HUDEP-2 (cell line): ENCODE data around the gene CACNG6.
"Not testable (repeated sequence)": the region's sequence is repeated elsewhere in the genome, so short reads cannot be mapped to it uniquely, and the experiment has no call there.

Source experiments
- DNase-seq, 76 experiments: peaks; one replicate each; lab custom pipeline; 2025; ENCODE audit not compliant: unreplicated experiment in 76 of 76; lab: John Stamatoyannopoulos, UW

CACNG6 gene, protein sequence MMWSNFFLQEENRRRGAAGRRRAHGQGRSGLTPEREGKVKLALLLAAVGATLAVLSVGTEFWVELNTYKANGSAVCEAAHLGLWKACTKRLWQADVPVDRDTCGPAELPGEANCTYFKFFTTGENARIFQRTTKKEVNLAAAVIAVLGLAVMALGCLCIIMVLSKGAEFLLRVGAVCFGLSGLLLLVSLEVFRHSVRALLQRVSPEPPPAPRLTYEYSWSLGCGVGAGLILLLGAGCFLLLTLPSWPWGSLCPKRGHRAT

DNA sequence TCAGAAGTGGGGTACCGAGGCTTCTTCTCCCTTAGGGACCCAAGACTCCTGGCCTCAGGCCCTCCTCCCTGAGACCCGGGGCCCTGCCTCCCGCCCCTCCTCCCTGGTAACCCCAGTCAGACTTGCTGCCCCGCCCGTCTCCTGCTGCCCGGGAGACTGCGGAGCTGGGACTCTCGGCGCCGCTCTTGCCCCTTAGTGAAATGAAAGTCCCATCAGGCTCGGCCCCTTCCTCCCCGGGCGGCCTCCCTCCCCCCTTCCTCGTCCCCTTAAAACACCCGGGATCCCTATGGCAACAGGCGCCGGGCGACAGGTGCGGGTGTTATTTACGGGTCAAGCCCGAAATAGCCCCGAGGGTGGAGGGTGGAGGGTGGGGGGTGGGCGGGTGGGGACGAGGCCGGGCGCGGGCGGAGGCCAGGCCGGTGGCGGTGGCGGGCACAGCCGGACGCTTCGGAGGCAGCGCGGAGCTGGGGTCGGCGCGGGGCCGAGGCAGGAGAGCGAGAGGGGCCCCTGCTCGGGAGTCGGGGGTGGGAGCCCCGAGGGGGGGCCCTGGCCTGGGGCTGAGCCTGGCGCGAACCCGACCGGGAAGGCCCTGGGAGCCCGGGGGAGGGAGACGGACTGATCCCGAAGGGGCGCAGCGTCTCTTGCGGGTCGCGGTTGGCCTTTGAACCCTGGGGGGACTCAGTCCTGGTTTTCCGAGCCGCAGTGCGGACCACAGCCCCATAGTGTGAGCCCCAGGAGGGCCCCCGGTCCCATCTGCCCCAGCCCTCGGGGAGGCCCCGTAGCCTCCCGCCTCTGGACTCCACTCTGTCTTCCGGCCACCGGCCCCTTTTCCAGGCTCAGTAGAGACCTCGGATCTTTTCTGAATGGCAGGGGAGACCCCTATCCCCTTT is at the start of gene CACNG6:
CACNG6 (plus strand) TSS at position 414 of the 890 bp plus-strand sequence. CDS start 1,241 bp downstream, outside the sequence.
- DNase-seq: no peak

DNA sequence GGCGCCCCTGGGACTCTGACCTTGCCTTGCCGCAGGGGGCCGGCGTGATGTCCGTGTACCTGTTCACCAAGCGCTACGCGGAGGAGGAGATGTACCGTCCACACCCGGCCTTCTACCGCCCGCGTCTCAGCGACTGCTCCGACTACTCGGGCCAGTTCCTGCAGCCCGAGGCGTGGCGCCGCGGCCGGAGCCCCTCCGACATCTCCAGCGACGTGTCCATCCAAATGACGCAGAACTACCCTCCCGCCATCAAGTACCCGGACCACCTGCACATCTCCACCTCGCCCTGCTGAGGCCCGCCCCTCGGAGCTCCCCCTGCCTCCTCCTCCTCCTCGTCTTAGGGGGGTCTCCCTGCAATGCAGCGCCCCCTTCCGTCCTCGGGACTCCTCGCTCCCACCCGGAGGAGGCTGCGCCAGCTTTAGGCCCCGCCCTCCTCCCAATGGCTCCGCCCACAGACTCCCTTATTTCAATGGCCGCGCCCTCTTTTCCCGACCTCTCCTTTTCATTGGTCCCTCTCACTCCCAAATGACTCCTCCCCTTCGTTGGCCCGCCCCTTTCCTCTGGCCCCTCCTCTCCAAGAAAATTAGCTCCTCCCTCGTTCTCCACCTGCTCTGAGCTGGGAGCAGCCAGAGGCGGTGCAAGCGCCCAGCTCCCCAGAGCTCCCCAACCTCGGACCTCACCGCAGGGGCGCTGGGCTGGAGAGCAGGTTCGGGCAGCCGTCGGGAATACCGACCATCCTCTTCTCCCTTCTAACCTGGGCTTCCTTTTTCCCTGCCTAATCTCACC is 49.2 kb upstream of the CACNG6 start:
- DNase-seq: peak in 21 of 76 experiments; percentile 4 to 36 (median 12)

DNA sequence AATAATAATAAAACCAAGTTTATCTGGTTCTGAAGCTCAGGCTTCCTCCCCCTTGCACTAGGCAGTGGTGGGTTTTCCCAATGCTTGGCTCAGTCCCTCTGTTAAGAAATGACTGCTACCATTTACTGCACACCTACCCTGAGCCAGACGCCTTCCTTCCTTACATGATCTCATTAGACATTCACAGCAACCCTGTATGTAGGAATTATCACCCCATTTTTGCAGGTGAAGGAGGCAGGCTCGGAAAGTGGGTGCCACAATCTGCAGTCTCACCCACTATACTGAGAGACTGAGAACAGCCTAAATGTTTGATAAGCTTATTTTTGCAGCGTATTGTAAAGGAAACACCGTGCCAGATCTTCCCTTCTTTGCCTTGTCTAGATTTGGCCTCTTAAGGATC is 47.0 kb upstream of the CACNG6 start:
- no peak for DNase-seq

DNA sequence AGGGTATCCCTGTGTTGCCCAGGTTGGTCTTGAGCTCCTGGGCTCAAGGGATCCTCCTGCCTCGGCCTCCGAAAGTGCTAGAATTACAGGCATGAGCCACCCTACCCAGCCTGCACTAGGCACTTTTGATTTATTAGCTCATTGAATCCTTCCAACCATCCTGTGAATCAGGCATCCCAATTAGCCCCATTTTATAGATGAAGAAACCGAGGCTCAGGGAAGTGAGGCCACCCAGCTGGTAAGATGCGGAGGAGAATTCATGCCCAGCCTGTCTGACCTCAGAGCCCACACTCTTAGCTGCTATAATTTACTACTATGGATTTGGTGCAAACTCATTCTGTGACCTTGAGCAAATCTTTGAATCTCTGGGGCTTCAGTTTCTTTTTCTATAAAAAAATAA is 46.5 kb upstream of the CACNG6 start:
- no peak for DNase-seq

DNA sequence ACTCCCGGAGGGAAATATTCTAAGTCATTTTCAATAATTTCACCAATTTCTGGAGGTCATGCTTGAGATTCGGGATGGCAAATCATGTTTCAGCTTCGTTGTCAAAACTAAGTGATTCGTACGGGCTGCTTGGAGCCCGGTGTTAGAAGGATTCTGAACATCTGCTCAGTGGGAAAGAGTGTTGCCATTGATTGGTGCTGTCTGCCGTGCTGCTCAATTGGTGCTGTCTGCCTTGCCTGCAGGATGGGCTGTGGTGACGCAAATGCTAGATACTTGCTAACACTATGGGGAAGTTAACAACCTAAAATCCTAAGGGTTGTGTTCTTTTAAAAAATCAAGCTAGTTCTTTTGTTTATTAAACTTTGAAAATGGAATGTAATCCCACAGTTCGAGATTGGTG is 46.0 kb upstream of the CACNG6 start:
- DNase-seq: no peak

DNA sequence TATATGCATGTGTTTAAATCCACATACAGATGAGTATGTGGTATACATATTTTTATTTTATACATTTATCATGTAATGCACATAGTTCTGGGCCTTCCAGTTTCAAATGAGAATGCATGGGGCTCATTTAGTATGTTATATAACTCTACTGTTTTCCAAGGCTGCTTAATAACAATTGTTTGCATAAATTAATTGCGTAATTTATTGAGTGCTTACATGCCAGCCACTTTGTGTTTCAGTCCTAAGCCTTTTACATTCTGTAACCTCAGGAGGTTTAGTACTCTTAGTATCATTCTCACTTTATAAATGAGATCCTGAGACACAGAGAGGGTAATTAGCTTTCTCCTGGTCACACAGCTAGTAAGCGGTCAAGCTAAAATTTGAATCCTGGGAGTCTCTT is 45.4 kb upstream of the CACNG6 start:
- DNase-seq: no peak

DNA sequence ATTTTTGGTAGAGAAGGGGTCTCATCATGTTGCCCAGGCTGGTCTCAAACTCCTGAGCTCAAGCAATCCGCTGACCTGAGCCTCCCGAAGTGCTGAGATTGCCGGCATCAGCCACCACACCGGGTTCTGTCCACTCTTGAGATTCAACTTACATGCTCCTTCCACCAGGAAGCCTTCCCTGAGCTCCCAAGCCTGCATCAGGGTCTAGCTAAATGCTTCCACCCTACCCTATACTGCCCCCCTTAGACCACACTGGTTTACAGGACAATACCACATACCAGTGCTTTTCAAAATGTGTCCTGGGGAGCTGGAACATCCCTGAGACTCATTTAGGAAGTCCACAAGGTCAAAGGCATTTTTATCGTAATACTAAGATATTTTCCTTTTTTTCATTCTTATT is 43.8 kb upstream of the CACNG6 start:
- DNase-seq: peak in 6 of 76 experiments; percentile 8 to 20 (median 12)

DNA sequence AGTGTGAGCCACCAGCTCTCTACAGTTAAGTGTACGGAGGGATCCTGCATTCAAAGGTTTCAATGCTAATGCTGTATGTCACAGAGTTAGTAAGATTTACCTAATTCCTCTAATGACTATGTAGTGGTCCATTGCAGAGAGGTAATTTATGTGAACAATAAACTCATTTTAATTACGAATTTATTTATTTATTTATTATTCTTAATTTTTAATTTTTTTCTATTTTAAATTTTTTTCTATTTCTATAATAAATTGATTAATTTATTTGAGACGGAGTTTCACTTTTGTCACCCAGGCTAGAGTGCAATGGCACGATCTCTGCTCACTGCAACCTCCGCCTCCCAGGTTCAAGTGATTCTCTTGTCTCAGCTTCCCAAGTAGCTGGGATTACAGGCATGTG is 42.8 kb upstream of the CACNG6 start:
- not testable (repeated sequence) for DNase-seq

DNA sequence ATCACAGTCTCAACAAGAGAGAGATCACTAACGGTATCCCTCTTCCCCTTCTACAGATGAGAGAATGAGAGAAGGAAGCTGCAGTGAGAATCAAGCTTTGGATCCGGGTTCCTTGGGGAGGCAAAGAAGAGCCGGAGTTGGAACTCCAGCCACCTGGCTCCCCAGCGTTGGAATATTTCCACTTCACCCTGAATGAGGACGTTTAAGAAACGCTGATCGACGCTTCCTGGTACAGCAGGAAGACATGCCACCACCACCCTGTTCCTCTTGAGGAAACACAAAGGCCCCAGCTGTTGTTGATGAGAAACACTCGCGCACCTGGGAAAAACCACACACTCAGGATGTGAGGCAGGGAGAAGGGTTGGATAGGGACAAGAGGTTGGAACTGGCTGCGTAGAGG is 40.0 kb upstream of the CACNG6 start:
- DNase-seq: no peak

DNA sequence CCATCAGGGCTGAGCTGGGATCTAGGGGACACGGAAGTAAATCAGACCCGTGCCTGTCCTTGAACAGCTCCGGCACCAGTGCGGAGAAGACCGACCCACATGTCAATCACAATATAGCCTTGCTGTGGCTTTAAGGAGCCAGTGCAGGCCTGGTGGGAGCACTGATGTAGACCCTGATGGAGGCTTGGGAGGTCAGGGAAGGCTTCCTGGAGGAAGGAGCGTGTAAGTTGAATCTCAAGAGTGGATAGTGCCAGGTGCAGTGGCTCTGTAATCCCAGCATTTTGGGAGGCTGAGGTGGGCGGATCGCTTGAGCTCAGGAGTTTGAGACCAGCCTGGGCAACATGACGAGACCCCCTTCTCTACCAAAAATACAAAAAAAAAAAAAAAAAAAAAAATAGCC is 39.5 kb upstream of the CACNG6 start:
- DNase-seq: no peak

DNA sequence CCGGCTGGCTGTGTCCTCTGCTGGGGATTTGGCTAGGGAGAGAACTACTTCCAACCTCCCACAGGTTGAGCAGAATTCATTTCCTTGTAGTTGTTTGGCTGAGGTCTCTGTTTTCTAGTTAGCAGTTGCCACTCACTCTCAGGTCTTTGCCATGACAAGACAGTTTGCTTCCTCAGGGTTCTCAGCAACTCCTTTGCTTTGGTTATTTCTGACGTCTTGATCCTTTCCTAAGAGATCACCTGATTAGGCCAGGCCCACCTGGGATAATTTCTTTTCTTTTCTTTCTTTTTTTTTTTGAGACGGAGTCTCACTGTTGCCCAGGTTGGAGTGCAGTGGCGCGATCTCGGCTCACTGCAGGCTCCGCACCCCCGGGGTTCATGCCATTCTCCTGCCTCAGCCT is 38.1 kb upstream of the CACNG6 start:
- DNase-seq: no peak

DNA sequence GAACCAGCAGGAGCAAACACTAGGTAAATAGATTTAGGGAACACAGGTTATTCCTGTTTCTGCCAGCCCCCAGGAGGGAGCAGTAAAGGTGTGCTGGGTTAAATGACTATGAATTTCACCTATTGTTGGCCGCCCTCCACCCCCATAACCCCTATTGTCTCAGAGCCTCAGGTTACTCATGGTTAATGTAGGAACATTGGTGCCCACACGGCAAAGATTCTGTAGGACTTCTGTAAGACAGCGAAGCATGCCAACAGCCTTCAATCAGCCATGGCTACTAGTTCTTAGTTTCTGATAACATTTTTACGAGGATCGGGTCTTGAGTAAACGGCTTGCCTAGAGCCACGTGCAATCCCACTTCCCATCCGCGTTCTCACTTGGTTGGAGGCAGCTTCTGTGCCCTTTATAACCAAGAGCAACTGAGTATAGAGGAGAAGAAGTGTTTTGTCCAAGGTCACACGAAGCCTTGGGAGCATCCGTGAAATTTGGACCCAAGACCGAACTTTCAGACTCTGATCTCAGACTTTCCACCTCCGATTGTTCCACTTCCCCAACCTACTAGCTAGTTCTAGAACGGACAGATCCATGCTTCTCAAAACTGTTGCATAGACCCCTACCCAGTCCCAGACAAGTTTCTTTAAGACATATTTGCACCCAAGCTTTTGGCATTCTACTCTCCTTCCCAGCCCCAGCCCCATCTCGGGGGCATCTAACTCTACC is 33.8 kb upstream of the CACNG6 start:
- DNase-seq: no peak

DNA sequence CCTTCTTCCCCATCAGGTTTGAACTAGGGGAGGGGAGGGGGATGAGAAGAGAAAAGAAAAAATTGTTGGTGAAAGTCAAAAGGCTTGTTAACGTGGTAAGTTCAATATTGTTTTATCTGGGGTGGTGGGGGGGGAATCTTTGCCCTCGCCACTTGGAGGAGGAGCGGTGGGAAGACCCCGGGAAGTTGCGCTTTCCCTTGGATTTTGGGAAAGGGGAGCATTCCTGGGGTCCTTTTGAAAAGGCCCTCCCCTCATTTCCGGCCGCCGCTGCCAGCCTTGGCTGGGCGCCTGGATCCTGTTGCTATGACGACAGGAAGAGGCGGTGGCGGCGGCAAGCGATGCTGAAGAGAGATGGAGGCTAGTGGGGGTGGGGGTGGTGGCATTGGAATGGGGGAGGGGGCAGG is 33.3 kb upstream of the CACNG6 start:
- no peak for DNase-seq

DNA sequence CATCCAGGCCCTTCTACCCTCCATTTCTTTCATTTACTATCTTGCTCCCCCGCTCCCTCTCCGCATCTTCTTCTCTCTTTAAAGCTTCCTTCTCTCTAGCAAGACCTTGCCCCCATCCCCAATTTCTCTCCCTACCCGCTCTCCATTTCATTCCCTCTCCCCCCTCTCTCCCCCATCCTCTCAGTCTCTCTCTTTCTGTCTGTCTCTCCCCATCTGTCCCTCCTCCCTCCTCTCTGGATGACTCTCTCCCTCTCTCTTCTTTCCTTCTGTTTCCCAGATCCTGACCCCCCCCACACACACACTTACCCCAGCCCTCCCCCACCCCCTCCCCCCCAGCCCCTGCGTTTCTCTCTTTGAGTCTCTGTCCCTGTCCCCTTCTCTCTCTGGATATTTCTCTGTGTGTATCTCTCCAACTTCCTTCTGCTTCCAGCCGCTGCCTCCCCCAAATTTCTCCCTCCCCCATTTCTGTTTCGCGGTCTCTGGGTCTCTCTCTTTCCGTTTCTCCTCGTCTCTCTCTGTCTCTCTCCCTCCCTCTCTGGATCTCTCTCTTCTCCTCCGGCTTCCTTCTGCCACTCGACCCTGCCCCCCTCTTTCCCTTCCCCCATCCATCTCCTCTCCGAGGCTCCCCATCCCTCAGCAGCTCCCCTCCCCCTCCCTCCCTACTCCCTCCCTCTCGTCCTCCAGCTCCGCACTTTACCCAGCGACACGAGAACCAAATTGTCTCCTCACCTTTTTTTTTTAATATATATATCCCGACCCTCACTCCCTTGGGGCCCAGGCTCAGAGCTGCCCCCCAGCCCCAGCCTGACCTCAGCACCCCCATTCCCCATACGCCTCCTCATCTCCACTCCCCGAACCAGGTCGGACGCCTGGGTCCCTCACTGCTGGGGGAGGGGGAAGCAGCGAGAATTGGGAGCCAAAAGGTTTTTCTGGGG is 32.3 kb upstream of the CACNG6 start:
- no peak for DNase-seq

DNA sequence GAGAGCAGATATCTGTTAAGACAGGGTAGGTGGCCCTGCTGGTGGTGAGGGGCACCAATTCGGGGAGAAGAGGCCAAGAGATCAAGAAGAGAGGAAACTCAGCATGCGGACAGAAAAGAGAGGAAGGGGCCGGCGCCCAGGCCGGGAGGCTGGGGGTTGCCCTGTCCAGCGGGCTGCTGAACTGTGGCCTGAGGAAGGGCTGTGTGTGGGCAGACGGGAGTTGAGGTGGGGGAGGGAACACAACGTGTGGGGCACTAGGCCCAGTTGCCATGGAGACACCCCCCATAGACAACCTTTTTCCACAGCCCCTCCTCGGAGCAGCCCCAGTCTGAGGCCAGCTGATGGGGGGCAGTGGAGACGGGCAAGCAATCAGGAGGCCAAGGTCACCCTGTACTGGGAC is 31.2 kb upstream of the CACNG6 start:
- no peak for DNase-seq

DNA sequence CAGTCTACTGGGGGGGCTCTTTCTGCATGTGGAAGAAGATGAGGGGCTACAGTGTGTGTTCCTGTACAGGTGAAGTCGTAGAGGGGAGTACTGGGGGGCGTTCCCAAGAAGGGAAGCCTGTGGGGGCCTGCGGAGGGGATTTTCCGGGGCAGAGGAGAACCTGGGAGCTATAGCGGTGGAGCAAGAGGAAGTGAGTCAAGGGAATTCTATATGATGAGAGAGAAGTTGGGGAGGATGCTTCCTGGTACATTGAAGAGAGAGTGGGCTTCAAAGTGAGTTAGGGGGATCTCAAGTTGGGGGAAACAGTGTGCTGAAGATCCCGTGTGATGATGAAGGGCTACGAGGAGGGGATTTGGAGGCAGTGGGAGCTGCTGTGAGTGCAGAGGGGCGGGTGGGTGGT is 30.6 kb upstream of the CACNG6 start:
- DNase-seq: no peak

DNA sequence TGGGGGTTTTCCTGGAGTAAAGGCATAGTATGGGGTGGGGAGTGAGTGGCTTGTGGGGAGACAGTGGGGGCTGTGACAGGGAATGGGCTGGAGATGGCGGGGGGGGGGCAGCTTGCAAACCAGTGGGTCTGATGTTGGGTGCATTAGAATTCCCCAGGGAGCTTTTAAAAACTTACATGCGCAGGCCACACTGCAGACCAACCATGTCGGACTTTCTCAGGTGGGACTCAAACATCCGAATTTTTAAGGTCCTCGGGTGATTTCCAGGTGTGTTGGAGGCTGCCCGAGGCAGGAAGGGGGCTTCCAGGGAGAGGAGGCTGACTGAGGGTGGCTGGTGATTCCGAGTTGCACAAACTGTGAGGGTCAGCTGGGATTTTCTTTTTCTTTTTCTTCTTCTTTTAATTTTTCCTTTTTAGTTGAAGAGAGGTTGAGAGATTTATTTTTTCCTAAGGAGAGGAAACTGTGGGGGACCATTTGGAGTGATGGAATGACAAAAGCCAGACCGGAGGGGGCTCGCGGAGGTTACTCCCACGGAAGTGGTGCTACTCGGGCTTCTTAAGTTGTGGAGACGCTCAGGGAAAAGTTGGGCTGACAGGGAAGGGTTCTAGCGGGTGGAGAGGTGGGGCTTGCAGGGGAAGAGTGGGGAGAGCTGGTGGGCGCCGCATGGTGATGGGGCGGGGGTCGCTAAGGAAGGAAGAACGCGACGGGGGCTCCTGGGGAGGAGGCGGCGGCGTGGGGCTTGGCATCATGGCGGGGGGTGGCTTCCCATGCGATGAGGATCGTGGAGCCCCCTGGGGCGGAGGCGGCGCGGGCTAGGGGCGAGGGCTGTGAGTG is 29.7 kb upstream of the CACNG6 start:
- DNase-seq: no peak

DNA sequence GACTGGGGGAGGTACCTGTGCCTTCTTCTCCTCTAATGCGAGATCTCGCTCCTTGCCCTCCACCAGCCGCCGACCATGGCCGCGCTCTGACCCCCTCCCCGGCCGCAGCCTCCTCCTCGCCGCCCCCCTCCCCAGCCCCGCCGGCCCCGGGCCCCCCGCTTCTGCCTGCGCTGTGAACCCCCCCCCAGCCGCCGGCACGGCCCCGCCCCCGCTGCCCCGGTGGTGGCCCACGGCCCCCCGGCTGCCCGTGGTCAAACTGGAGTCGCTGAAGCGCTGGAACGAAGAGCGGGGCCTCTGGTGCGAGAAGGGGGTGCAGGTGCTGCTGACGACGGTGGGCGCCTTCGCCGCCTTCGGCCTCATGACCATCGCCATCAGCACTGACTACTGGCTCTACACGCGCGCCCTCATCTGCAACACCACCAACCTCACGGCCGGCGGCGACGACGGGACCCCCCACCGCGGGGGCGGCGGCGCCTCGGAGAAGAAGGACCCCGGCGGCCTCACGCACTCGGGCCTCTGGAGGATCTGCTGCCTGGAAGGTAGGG is 28.5 kb upstream of the CACNG6 start, which contains the start of gene CACNG8:
CACNG8 (plus strand) TSS at position 51 of the 545 bp plus-strand sequence.
- DNase-seq: no peak
